NB4 (cell line): Measurements from ENCODE around the gene FMN1.

Experiments
- DNase-seq: peaks from one replicate; pipeline ENCODE4 v3.0.0; 2010; ENCODE audit warnings: low read depth
- H3K4me3 ChIP-seq: one replicate; pipeline ENCODE4 v1.5.1; 2011; ENCODE audit warnings: mild to moderate bottlenecking, low read depth, low read length, moderate library complexity
- MAX ChIP-seq: IDR thresholded peaks from 2 replicates; pipeline ENCODE4 v1.6.1; 2011; ENCODE audit warnings: low read depth, low read length
- MYC ChIP-seq: IDR thresholded peaks from 2 replicates; pipeline ENCODE4 v1.6.1; 2011; ENCODE audit warnings: low read depth, low read length
- POLR2A ChIP-seq: IDR thresholded peaks from 2 replicates; pipeline ENCODE4 v1.6.1; 2011; ENCODE audit warnings: mild to moderate bottlenecking; ENCODE audit not compliant: insufficient read length; ENCODE audit errors: extremely low read depth
- TF ChIP-seq, protein P1 (sequence below): IDR thresholded peaks from one replicate; pipeline ENCODE4 v1.5.1; 2012; ENCODE audit warnings: low read depth, low read length

Gene FMN1, protein sequence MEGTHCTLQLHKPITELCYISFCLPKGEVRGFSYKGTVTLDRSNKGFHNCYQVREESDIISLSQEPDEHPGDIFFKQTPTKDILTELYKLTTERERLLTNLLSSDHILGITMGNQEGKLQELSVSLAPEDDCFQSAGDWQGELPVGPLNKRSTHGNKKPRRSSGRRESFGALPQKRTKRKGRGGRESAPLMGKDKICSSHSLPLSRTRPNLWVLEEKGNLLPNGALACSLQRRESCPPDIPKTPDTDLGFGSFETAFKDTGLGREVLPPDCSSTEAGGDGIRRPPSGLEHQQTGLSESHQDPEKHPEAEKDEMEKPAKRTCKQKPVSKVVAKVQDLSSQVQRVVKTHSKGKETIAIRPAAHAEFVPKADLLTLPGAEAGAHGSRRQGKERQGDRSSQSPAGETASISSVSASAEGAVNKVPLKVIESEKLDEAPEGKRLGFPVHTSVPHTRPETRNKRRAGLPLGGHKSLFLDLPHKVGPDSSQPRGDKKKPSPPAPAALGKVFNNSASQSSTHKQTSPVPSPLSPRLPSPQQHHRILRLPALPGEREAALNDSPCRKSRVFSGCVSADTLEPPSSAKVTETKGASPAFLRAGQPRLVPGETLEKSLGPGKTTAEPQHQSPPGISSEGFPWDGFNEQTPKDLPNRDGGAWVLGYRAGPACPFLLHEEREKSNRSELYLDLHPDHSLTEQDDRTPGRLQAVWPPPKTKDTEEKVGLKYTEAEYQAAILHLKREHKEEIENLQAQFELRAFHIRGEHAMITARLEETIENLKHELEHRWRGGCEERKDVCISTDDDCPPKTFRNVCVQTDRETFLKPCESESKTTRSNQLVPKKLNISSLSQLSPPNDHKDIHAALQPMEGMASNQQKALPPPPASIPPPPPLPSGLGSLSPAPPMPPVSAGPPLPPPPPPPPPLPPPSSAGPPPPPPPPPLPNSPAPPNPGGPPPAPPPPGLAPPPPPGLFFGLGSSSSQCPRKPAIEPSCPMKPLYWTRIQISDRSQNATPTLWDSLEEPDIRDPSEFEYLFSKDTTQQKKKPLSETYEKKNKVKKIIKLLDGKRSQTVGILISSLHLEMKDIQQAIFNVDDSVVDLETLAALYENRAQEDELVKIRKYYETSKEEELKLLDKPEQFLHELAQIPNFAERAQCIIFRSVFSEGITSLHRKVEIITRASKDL (N-terminal part only)

GRCh38 chr15:33194704-33195670 is at the start of gene FMN1:
FMN1 (minus strand) TSS chr15:33194714; CDS start chr15:33154914, 39,800 bp downstream.
- H3K4me3 ChIP-seq = no peak within 1 kb of the TSS
- TF ChIP-seq, protein P1, sequence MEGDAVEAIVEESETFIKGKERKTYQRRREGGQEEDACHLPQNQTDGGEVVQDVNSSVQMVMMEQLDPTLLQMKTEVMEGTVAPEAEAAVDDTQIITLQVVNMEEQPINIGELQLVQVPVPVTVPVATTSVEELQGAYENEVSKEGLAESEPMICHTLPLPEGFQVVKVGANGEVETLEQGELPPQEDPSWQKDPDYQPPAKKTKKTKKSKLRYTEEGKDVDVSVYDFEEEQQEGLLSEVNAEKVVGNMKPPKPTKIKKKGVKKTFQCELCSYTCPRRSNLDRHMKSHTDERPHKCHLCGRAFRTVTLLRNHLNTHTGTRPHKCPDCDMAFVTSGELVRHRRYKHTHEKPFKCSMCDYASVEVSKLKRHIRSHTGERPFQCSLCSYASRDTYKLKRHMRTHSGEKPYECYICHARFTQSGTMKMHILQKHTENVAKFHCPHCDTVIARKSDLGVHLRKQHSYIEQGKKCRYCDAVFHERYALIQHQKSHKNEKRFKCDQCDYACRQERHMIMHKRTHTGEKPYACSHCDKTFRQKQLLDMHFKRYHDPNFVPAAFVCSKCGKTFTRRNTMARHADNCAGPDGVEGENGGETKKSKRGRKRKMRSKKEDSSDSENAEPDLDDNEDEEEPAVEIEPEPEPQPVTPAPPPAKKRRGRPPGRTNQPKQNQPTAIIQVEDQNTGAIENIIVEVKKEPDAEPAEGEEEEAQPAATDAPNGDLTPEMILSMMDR = no peak
- TF ChIP-seq POLR2A (no peak), MAX (no peak), MYC (no peak)
- DNase-seq = peak; percentile 9

- DNase-seq = peak; percentile 3
- TF ChIP-seq MAX = no peak
- TF ChIP-seq, protein P1 = no peak
- TF ChIP-seq POLR2A = no peak
- no peak for TF ChIP-seq MYC
These were observed 49.4 kb upstream of the FMN1 start for GRCh38 chr15:33243869-33244268.

DNA sequence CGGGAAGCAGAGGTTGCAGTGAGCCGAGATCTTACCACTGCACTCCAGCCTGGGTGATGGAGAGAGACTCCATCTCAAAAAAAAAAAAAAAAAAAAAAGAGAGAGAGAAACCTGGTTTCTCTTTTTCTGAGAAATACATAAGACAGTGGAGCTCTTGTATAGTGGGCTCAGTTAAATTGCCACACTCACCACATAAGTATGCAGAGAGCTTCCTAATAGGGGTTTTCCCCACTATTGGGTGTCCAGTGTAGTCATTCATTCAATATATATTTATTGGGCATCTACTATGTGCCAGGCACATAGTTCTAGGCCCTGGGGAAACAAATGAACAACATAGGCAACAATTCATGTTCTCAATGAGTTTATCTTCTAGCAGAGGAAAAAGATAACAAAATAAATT is 48.9 kb upstream of the FMN1 start:
- no peak for TF ChIP-seq MYC
- TF ChIP-seq POLR2A = no peak
- TF ChIP-seq, protein P1 = no peak
- TF ChIP-seq MAX = no peak
- DNase-seq = no peak

More at GRCh38 chr15:33243869-33244268, 49.4 kb upstream of the FMN1 start:
- H3K4me3 ChIP-seq = no peak overlapping the region

GRCh38 chr15:33242669-33243191 is 48.2 kb upstream of the FMN1 start:
- peak; percentile 32 for DNase-seq
- H3K4me3 ChIP-seq = no peak overlapping the region
- TF ChIP-seq, protein P1 = peak; percentile 39
- no peak for TF ChIP-seq MYC

More for the DNA sequence above, 48.9 kb upstream of the FMN1 start:
- H3K4me3 ChIP-seq = no peak overlapping the region
